Ovary (tissue), 3 donors: ENCODE data around the gene TRIM44.

Source experiments
- POLR2A ChIP-seq: fragments of 450-650 bp; IDR thresholded peaks from one replicate; pipeline ENCODE4 v1.6.1; 2017; ENCODE audit warnings: antibody characterized with exemption, mild to moderate bottlenecking, moderate library complexity
- TF ChIP-seq, protein P1 (sequence below), 3 donors: fragments of 450-650 bp in 2 of 3; fragments of 200-600 bp in 1 of 3; IDR thresholded peaks; one replicate each; pipeline versions ENCODE4 v1.5.1 to v1.8.0; 2016 to 2022; ENCODE audit warnings: antibody characterized with exemption in 3 of 3, mild to moderate bottlenecking in 1 of 3
- donor health status: DM: no; HTN: no; CAD: no.

DNA sequence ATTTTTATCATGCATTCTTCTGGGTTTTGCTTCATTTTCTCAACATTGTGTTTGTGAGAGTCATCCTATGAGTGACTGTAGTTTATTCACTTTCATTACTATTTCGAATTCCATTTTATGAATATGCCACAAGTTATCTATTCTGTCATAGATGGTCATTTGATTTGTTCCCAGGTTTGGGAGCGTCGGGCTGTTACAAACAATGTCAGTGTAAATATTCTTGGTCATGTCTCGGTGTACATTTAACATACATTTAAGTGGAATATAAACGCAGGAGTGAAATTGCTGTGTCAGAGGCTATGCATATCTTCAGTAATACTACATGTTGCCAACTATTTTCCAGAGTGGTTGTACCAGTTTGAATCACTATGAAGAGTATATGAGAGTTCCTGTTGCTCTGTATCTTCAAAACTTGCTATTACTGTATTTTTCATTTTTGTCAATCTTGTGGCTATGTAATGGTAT, 2.4 kb downstream of the TRIM44 start:
- TF ChIP-seq, protein P1, sequence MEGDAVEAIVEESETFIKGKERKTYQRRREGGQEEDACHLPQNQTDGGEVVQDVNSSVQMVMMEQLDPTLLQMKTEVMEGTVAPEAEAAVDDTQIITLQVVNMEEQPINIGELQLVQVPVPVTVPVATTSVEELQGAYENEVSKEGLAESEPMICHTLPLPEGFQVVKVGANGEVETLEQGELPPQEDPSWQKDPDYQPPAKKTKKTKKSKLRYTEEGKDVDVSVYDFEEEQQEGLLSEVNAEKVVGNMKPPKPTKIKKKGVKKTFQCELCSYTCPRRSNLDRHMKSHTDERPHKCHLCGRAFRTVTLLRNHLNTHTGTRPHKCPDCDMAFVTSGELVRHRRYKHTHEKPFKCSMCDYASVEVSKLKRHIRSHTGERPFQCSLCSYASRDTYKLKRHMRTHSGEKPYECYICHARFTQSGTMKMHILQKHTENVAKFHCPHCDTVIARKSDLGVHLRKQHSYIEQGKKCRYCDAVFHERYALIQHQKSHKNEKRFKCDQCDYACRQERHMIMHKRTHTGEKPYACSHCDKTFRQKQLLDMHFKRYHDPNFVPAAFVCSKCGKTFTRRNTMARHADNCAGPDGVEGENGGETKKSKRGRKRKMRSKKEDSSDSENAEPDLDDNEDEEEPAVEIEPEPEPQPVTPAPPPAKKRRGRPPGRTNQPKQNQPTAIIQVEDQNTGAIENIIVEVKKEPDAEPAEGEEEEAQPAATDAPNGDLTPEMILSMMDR (IDR thresholded peaks at IDR 0.05): no peak
- no peak for TF ChIP-seq POLR2A
